ENCODE data around the gene KRT84.

Gene KRT84

DNA sequence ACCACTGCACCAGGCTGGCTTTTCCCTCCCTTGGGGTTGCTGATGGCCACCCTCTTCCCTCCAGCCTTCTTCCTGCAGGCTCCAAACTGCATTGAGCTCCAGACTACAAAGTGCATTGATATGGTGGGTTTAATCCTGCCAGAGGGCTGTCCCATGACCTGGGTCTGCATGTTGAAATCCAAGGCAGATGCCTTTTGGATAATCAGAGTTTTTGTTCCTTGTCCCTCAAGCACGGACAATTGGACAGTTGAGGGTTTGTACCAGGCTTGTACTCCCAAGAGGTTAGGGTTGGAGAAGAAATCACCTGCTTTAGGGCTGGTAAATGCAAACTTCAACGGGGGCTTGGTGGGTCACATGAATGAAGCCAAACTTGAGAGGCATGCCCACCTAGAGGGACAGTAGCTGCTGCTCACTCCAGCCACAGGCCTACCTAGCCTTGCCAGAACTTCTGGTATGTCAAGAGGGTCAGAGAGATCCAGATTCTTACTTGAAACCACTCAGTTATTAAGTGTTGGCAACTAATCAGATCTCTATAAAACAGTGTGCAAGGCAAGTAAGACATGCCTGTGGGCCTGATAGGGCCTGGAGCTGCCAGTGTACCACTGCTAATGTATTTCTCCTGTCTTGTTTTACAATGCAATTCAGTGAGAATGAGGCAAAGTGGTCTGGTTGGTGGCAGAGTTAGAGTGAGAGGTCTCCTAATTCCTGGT, 42.5 kb downstream of the KRT84 start:
- DNase-seq (ENCODE audit: low spot score) = no peak

DNA sequence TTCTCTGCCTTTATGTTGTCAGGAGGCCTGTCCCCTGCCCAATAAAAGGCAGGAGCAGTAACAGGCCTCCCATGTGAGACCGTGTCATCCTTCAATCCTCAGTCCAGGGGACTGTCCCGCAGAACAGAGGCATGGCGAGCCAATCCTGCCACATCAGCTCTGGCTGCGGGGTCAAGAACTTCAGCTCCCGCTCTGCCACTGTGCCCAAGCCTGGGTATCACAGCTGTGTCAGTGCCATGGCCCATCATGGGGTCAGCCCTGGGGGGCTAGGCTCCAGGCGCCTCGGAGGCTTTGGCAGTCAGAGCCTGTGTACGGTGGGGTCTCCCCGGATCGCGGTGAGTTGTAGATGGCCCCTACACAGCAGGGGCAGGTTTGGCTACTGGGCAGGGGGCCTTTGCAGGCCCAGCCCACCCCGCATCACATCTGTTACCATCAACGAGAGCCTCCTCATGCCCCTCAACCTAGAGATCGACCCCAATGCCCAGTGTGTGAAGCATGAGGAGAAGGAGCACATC, 44.3 kb downstream of the KRT84 start:
- DNase-seq (ENCODE audit: low spot score) = no peak

DNA sequence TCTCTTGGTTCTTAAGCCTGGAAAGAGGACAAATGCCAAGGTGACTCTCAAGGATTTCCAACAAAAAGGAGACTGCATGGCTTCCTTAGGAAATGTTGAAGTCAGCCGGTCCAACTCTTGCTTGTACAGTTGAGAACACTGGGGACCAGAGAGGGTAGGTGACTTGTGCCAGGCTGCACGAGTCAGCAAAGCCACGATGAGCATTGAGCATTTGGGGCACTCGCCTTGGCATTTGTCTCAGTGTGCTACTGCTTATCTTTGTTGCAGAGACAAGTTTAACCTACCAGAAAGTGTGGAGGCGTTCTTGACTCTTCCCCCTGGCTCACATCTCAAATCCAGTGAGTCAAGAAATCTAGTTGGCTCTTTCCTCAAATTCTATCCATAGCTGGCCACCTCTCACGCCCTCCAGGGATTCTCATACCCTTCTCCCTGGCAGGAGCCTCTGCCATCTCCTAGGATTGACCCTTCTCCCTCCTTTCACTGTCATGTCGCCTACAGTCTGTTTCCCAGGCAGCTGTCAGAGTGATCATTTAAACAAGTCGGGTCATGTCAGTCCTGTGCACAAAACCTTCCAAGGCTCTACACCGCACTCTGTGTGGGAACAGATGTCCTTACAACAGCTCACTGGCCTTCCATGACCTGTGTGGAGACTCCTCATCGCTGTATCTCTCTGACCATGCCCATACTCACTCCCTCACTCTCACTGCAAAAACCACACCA, 47.1 kb downstream of the KRT84 start:
- no peak for DNase-seq (ENCODE audit: low spot score)

DNA sequence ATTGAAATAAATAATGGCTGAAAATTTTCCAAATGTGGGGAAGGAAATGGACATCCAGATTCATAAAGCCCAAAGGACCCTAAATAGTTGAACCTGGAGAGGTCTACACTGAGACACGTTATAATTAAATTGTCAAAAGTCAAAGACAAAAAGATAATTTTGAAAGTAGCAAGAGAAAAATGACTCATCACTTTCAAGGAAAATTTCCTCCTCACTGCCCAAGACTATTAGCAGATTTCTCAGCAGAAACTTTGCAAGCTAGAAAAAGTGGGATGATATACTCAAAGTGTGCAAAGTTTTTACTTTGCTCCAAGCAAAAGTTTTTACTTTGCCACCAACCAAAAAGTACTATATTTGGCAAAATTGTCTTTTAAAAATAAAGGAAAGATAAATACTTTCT, 48.4 kb downstream of the KRT84 start:
- DNase-seq (ENCODE audit: low spot score) = no peak

DNA sequence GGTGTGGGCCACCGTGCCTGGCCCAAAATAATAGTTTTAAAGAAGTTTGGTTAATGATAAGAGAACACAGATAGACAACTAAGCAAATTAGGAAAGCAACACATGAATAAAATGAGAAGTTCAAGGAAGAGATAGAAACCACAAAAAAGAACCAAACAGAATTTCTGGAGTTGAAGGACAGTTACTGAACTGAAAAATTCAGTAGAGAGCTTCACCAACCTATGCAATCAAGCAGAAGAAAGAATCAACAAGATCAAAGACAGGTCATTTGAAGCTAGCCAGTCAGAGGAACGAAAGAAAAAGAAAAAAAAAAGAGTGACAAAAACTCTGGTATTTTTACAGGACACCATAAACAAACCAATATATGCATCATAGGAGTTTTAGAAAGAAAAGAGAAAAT, 48.8 kb downstream of the KRT84 start:
- DNase-seq (ENCODE audit: low spot score) = no peak

DNA sequence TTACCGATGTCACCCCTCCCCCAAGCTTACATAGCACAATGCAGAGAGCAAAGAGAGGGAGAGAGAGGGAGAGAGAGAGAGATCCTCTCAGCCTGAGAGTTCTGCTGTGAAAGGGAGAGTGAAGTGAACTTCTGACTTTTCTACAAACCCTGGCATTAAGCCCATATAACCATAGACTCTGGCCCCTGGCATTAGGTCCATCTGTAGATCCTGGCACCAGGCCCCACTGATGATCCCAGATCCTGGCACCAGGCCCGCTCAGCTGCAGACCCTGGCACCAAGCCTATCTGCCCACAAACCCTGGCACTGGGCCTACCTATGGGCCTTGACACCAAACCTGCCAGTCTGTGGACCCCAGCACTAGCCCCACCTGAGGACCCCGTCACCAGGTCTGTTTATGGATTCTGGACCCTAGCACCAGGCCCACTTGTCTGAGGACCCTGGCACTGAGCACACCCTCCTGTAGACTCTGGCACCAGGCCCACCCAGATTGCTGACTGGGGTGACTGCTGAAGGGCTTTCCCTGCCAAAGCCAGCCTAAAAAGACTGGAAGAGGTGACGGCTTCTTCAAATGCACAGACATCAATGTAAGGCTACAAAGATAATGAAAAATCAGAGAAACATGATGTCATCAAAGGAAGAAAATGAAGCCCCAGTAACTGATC, 49.7 kb downstream of the KRT84 start:
- DNase-seq (ENCODE audit: low spot score) = no peak

DNA sequence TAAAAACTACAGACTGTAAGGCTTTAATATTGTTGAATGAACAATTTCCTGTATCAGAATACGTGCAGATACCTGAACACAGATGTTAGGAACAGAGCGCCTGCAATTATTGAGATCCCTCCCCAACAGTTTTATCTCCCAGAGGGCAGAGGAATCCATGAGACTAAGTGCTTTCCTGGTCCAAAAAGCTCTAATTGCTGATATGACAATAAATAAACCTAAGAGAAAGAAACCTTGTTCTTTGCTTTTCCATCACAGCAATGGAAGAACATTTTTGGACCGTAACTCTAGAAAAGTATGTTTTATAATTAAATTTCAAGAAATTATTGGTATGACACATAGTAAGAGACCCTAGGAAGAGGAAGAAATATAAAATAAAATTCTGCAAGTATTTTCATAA, 51.3 kb downstream of the KRT84 start:
- DNase-seq (ENCODE audit: low spot score) = no peak

DNA sequence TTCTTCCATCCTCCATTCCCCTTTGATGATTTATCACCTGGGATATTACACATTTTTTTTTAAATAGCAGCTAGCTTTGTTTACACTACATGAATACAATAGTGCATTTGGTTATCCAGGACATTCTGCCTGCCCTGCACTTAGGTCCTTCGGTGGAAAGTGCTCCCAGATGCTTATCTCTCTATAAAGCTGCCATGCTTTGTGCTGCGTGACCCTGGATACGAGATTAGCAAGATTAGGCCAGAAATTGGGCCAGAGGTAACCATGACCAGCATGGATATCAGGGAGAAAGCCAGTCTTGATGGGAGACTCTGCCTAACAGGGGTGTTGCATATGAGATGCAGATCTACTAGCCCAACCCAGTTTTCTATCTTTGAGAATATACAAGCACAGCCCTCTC, 52.1 kb downstream of the KRT84 start:
- DNase-seq (ENCODE audit: low spot score) = no peak

DNA sequence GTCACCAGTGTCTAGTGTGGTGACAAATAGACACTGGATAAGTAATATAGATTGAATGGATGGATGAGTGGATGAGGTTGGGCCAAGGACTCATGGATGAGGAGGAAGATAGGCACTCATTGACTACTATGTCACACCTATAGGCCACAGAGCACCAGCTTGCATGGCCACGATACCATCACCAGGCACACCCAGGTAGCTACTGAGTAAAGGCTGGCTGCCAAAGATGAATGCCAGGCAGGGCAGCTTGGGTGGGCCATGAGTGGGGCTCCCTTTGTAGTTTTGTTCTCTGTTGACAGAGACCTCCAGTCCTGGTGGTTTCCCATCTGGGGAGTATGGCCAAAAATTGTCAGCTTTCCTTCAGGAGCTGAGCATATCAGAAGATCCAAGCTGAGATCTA, 53.1 kb downstream of the KRT84 start:
- DNase-seq (ENCODE audit: low spot score) = no peak

DNA sequence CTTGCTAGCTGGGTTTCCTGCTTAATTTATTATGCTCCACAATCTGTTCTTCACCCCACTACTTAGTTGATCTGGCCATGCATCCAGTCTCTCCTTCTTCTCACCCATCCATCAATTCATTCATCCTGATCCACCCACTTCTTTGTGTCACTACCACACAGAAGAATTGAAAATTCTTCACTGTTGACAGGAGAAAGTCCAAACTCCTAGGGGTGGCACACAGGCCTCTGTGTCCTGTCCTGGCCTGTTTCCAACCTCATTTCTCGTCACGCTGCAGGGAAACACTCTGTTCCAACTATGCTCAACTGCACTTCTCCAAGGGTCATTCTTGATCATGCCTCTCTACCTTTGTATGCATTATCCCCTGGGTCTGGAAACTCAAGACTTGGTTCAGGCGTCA, 53.6 kb downstream of the KRT84 start:
- no peak for DNase-seq (ENCODE audit: low spot score)

DNA sequence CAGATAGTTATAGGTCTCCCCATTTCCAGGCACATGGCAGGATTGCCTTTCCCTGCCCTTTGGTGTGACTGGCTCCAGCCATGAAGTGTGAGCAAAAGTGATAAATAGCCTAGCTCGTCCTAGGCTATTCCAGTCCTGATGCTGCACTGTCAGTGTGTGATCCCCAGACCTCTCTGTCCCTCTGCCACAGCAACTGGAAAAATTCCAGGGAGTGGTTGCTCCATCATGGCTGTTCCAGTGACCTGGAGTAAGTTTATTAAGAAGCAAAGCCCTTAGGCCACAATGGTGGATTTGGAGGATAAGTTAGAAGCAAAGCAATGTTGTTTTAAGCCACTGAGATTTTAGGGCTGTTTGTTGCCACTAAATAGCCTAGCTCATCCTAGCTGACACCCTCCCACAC, 54.4 kb downstream of the KRT84 start:
- DNase-seq (ENCODE audit: low spot score) = no peak

DNA sequence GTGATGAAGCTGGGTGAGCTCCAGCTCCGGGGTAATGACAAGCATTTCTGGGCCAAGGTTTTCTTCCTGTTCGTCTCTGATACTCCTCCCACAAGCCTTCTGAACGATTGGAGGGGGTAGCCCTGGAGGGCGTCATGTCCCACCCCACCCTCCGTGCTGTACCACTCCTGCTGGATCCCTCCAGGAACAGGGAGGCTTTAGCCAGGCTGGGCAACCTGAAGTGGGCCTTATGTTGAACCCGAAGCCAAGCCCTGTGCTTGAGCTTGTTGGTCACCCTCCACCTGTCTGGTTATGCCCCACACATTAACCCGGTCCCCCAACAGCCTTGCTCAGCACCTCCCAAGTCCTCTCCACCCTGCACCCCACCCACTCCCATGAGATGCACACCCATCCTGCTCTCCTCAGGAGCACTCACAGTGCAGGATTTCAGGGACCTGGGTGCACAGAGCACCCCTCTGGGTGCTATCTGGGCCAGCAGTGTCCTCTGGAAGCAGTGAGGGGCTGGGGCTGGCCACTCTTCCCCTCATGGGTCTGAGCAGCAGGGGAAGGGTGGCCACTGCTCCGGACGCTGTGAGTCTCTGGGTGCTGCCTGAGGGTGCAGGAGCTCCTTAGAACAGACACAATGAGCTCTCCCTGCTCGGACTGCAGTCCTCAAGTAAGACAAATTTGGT, 57.5 kb downstream of the KRT84 start:
- DNase-seq (ENCODE audit: low spot score) = no peak
